ENCODE measurements around the gene TRIM17. TPM values are rescaled to one million over a fixed set of nuclear protein-coding genes. Genes with fewer than 3 reads are reported as not detected.

TRIM17 gene
- polyA plus RNA-seq, 1 experiment, result 0.16 TPM

- Histone ChIP-seq H3K27me3 (ENCODE audit: control insufficient read depth, insufficient read depth, low read length) (no peaks in the 10 kb centered on the region), H3K27ac (ENCODE audit: low read depth, low read length) (no peak overlapping the region), H3K9me3 (ENCODE audit: control insufficient read depth, insufficient read depth, low read length) (peaks cover 21% of the 10 kb centered on the region), H3K4me3 (ENCODE audit: low read depth, low read length) (no peak overlapping the region)
- ChIA-PET POLR2A (interaction anchor here (1.0 kb wide), 1 partner anchor 213 kb away, joined by 3 read pairs; no protein-coding TSS in a partner anchor), CTCF (no interaction called here)
- DNase-seq (ENCODE audit: low read depth, low spot score), result no peak
- TF ChIP-seq, protein P1, sequence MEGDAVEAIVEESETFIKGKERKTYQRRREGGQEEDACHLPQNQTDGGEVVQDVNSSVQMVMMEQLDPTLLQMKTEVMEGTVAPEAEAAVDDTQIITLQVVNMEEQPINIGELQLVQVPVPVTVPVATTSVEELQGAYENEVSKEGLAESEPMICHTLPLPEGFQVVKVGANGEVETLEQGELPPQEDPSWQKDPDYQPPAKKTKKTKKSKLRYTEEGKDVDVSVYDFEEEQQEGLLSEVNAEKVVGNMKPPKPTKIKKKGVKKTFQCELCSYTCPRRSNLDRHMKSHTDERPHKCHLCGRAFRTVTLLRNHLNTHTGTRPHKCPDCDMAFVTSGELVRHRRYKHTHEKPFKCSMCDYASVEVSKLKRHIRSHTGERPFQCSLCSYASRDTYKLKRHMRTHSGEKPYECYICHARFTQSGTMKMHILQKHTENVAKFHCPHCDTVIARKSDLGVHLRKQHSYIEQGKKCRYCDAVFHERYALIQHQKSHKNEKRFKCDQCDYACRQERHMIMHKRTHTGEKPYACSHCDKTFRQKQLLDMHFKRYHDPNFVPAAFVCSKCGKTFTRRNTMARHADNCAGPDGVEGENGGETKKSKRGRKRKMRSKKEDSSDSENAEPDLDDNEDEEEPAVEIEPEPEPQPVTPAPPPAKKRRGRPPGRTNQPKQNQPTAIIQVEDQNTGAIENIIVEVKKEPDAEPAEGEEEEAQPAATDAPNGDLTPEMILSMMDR (IDR thresholded peaks at IDR 0.05; ENCODE audit: low read depth, low read length), result no peak
Observed at GRCh38 chr1:228373681-228374571, 42.7 kb downstream of the TRIM17 start.

DNA sequence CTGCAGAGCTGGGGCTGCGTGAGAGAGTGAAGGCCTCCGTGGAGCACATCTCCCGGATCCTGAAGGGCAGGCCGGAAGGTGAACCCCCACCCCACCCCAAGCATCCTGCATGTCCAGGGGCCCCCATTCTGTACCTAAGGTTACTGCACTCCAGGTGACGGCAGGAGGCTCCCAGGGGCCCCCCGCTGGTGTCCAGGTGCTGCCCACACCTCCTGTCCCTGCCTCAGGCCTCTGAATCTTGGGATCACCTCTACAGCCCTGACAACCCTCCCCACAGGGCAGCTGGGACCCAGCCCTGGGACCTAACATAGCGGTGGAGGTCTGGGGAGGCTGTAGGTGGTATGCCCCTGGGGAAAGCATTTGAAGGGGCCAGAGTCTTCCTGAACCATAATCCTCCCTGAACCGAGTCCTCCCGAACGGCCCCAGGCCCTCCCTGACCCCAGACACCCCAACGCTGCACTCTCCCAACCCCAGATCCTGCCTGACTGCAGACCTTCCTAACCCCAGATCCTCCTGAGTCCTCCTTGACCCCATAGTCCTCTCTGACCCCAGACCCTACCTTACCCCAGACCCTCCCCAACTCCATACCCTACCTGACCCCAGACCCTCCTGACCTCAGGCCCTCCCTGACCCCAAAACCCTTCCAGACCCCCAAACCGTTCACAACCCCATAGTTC lies 43.5 kb downstream of the TRIM17 start:
- ChIA-PET CTCF (no interaction called here), POLR2A (no interaction called here)
- no peak overlapping the region for H3K27ac ChIP-seq (ENCODE audit: low read depth, low read length)
- peaks cover 20% of the 10 kb centered on the region for H3K9me3 ChIP-seq (ENCODE audit: control insufficient read depth, insufficient read depth, low read length)
- TF ChIP-seq, protein P1 (IDR thresholded peaks at IDR 0.05; ENCODE audit: low read depth, low read length), result no peak
- H3K27me3 ChIP-seq (ENCODE audit: control insufficient read depth, insufficient read depth, low read length), result no peaks in the 10 kb centered on the region
- DNase-seq (ENCODE audit: low read depth, low spot score), result no peak
- no peak overlapping the region for H3K4me3 ChIP-seq (ENCODE audit: low read depth, low read length)

GRCh38 chr1:228372183-228373003 lies 44.3 kb downstream of the TRIM17 start:
- DNase-seq (ENCODE audit: low read depth, low spot score), result no peak
- Histone ChIP-seq H3K27ac (ENCODE audit: low read depth, low read length) (no peak overlapping the region), H3K4me3 (ENCODE audit: low read depth, low read length) (no peak overlapping the region), H3K27me3 (ENCODE audit: control insufficient read depth, insufficient read depth, low read length) (no peaks in the 10 kb centered on the region), H3K9me3 (ENCODE audit: control insufficient read depth, insufficient read depth, low read length) (peaks cover 16% of the 10 kb centered on the region)
- CTCF ChIA-PET, result no interaction called here
- POLR2A ChIA-PET, result no interaction called here
- TF ChIP-seq, protein P1 (IDR thresholded peaks at IDR 0.05; ENCODE audit: low read depth, low read length), result no peak

GRCh38 chr1:228371741-228372182 lies 44.9 kb downstream of the TRIM17 start:
- no peak for DNase-seq (ENCODE audit: low read depth, low spot score)
- CTCF ChIA-PET, result no interaction called here
- POLR2A ChIA-PET, result no interaction called here
- Histone ChIP-seq H3K27me3 (ENCODE audit: control insufficient read depth, insufficient read depth, low read length) (peaks cover 1% of the 10 kb centered on the region), H3K27ac (ENCODE audit: low read depth, low read length) (no peak overlapping the region), H3K4me3 (ENCODE audit: low read depth, low read length) (no peak overlapping the region), H3K9me3 (ENCODE audit: control insufficient read depth, insufficient read depth, low read length) (peaks cover 10% of the 10 kb centered on the region)
- TF ChIP-seq, protein P1 (IDR thresholded peaks at IDR 0.05; ENCODE audit: low read depth, low read length), result no peak
